Parathyroid adenoma (tissue), 2 donors: Measurements from ENCODE around the gene IFI44.

Experiments
- H2AFZ ChIP-seq: fragments of 300-600 bp; sonication (generic); one replicate; pipeline ENCODE4 v1.7.0; 2017; ENCODE audit warnings: antibody characterized with exemption, mild to moderate bottlenecking
- H3K27ac ChIP-seq: fragments of 300-600 bp; sonication (generic); one replicate; pipeline ENCODE4 v1.7.0; 2017
- H3K27me3 ChIP-seq: fragments of 300-600 bp; sonication (generic); one replicate; pipeline ENCODE4 v1.7.0; 2017; ENCODE audit warnings: low read length; ENCODE audit not compliant: control insufficient read depth, insufficient read depth
- H3K36me3 ChIP-seq: fragments of 300-600 bp; sonication (generic); one replicate; pipeline ENCODE4 v1.7.0; 2017; ENCODE audit warnings: low read length; ENCODE audit not compliant: control insufficient read depth, insufficient read depth
- H3K4me1 ChIP-seq: fragments of 300-600 bp; sonication (generic); one replicate; pipeline ENCODE4 v1.7.0; 2017; ENCODE audit warnings: control low read depth
- H3K4me2 ChIP-seq: fragments of 300-600 bp; sonication (generic); one replicate; pipeline ENCODE4 v1.7.0; 2017; ENCODE audit warnings: low read length
- H3K4me3 ChIP-seq: fragments of 300-600 bp; sonication (generic); one replicate; pipeline ENCODE4 v1.7.0; 2017; ENCODE audit warnings: low read depth, low read length
- H3K79me2 ChIP-seq: fragments of 300-600 bp; sonication (generic); one replicate; pipeline ENCODE4 v1.7.0; 2017; ENCODE audit warnings: control low read depth
- H3K9ac ChIP-seq: fragments of 300-600 bp; sonication (generic); one replicate; pipeline ENCODE4 v1.7.0; 2017; ENCODE audit warnings: mild to moderate bottlenecking
- H3K9me3 ChIP-seq: fragments of 300-600 bp; sonication (generic); one replicate; pipeline ENCODE4 v1.7.0; 2017; ENCODE audit warnings: low read length; ENCODE audit not compliant: control insufficient read depth
- TF ChIP-seq, protein P1 (sequence below): fragments of 300-600 bp; sonication (generic); IDR thresholded peaks from one replicate; pipeline ENCODE4 v1.7.0; 2017; ENCODE audit warnings: antibody characterized with exemption, mild to moderate bottlenecking
- donor health status: primary hyperparathyroidism.

The IFI44 gene

DNA sequence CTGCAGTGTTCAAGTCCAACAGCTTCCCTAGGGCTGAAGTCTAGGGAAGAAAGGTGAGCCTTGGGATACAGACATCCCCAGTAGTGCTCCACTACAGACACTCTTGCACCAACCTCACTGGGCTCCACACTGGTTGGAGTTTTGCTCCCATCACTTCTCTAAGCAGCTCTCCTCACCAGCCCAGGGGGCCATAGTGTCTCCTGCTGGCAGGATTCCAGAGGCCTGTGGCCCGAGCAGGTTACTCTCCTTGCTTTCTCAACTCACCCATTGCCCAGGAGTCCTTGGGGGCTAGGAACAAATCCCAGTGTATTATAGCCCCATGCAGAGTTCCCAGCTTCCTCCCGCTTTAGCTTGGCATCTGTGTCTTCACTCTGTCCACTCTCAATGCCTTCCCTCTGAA lies 52.8 kb downstream of the IFI44 start:
- H3K27ac ChIP-seq, result no peak overlapping the region
- no peak overlapping the region for H2AFZ ChIP-seq
- no peaks in the 10 kb centered on the region for H3K27me3 ChIP-seq
- H3K4me3 ChIP-seq, result no peak overlapping the region
- H3K9me3 ChIP-seq, result no peaks in the 10 kb centered on the region
- no peaks in the 10 kb centered on the region for H3K79me2 ChIP-seq
- H3K36me3 ChIP-seq, result no peaks in the 10 kb centered on the region
- no peak overlapping the region for H3K9ac ChIP-seq
- TF ChIP-seq, protein P1, sequence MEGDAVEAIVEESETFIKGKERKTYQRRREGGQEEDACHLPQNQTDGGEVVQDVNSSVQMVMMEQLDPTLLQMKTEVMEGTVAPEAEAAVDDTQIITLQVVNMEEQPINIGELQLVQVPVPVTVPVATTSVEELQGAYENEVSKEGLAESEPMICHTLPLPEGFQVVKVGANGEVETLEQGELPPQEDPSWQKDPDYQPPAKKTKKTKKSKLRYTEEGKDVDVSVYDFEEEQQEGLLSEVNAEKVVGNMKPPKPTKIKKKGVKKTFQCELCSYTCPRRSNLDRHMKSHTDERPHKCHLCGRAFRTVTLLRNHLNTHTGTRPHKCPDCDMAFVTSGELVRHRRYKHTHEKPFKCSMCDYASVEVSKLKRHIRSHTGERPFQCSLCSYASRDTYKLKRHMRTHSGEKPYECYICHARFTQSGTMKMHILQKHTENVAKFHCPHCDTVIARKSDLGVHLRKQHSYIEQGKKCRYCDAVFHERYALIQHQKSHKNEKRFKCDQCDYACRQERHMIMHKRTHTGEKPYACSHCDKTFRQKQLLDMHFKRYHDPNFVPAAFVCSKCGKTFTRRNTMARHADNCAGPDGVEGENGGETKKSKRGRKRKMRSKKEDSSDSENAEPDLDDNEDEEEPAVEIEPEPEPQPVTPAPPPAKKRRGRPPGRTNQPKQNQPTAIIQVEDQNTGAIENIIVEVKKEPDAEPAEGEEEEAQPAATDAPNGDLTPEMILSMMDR, result no peak
- no peaks in the 10 kb centered on the region for H3K4me1 ChIP-seq
- H3K4me2 ChIP-seq, result no peak overlapping the region

DNA sequence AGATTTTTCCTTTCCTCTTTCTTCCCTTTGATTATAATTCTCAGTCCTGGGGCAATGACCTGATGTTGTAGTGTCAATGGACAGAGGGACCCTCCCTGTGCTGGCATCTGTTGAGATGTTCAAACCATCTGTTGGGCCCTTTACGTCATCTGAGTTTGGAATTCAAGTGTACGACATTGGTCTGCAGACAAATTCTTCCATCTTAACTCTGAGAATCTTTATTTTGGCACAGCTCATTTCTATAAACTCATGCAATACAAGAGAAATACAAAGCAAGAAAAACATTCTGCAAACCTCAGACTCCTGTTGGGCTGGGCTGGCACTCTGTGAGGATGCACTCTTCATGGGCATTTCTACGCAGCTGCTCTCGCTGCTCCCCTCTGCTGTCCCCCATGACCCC lies 54.2 kb downstream of the IFI44 start:
- H3K27me3 ChIP-seq, result no peaks in the 10 kb centered on the region
- H3K4me1 ChIP-seq, result no peaks in the 10 kb centered on the region
- no peak overlapping the region for H2AFZ ChIP-seq
- no peaks in the 10 kb centered on the region for H3K9me3 ChIP-seq
- no peaks in the 10 kb centered on the region for H3K36me3 ChIP-seq
- no peak overlapping the region for H3K27ac ChIP-seq
- no peak overlapping the region for H3K4me2 ChIP-seq
- H3K4me3 ChIP-seq, result no peak overlapping the region
- TF ChIP-seq, protein P1, result no peak
- H3K9ac ChIP-seq, result no peak overlapping the region
- H3K79me2 ChIP-seq, result no peaks in the 10 kb centered on the region

DNA sequence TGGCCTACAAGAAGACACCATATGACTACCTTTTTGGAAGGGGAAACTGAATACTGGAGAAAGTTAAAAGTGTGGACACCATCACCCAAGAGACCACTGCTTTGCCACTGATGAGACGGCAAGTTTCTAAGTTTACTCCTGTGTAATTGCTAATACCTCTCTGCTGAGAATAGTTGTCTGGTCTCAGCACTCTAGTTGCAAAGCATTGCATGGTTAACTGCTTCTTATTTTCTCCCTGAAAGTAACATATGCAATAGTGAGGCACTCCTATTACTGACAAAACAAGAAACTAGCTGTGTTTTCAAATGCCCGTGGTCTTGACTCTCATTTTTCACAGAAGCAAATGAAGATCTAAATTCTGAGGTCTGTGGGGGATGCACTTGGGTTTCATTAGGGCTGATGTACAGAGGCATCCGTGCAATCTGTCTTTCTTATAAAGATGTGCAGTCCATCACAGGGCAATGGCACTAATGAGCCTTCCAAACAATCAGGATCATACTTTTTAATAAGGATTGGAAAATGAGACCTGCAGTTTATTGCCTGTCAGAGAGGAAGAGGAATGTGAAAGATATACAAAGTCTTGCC lies 62.9 kb downstream of the IFI44 start:
- Histone ChIP-seq H3K36me3 (no peaks in the 10 kb centered on the region), H3K79me2 (no peaks in the 10 kb centered on the region), H3K9me3 (no peaks in the 10 kb centered on the region), H3K9ac (no peak overlapping the region), H3K4me2 (no peak overlapping the region), H3K27me3 (no peaks in the 10 kb centered on the region), H3K4me1 (no peaks in the 10 kb centered on the region), H3K4me3 (no peak overlapping the region), H2AFZ (no peak overlapping the region), H3K27ac (no peak overlapping the region)
- TF ChIP-seq, protein P1, result no peak

DNA sequence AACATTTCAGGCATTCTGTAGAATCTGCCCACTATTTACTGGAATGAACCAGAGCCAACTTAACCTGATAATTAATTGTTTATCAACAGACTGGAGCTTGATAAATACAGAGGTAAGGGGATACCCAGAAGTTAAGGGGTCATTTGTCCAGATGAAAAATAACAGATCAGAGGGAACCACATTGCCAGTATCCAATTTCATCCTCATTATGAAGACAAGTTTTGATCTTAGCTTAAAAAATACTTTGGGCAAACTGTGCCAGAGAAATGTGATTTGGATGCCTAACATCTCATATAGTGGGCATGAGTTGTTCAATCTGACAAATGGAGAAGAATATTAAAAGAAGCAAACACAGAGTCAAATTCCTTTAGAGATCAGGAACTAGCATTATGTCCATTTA lies 63.7 kb downstream of the IFI44 start:
- TF ChIP-seq, protein P1, result no peak

More for the DNA sequence above, 63.7 kb downstream of the IFI44 start:
- H3K27ac ChIP-seq, result no peak overlapping the region
- H3K9ac ChIP-seq, result no peak overlapping the region
- no peaks in the 10 kb centered on the region for H3K36me3 ChIP-seq
- H3K4me1 ChIP-seq, result no peaks in the 10 kb centered on the region
- H2AFZ ChIP-seq, result no peak overlapping the region
- no peaks in the 10 kb centered on the region for H3K9me3 ChIP-seq
- H3K4me3 ChIP-seq, result no peak overlapping the region
- H3K79me2 ChIP-seq, result no peaks in the 10 kb centered on the region
- H3K27me3 ChIP-seq, result no peaks in the 10 kb centered on the region
- H3K4me2 ChIP-seq, result no peak overlapping the region
